PC-9 (cell line): ENCODE data around the gene ZNF618. TPM values are rescaled to one million over a fixed set of nuclear protein-coding genes. Genes with fewer than 3 reads are reported as not detected.

Source experiments
- BruUV-seq: library from RNA; stranded (reverse); fragments of 400-500 nt; replicated peaks from 2 replicates; lab custom pipeline; 2021; lab: Mats Ljungman, UMichigan
- CTCF ChIA-PET: fragments of 300-600 bp; sonication (Branson Sonifier 250); formaldehyde crosslinking; loops from one replicate; lab custom pipeline; 2022; ENCODE audit warnings: antibody characterized with exemption; lab: Charles Lee
- POLR2A ChIA-PET: fragments of 300-600 bp; sonication (Branson Sonifier 250); formaldehyde crosslinking; loops from one replicate; lab custom pipeline; 2022; ENCODE audit warnings: antibody characterized with exemption; ENCODE audit not compliant: unreplicated experiment; lab: Charles Lee
- DNase-seq, 2 experiments: peaks; one replicate each; pipeline versions ENCODE4 v3.0.0 to v3.0.0-alpha.2; 2015 to 2022; ENCODE audit warnings: mixed read lengths in 1 of 2
- H2AFZ ChIP-seq: fragments of 200-600 bp; sonication (generic); 2 replicates; pipeline ENCODE4 v1.8.1; 2017; ENCODE audit warnings: antibody characterized with exemption
- H3F3A ChIP-seq: fragments of 200-600 bp; sonication (generic); 2 replicates; pipeline ENCODE4 v1.8.1; 2017; ENCODE audit warnings: antibody characterized with exemption, mild to moderate bottlenecking, low read depth; ENCODE audit not compliant: insufficient read depth
- H3K27ac ChIP-seq: fragments of 200-600 bp; sonication (generic); 2 replicates; pipeline ENCODE4 v1.6.1; 2016; ENCODE audit warnings: mixed run types
- H3K27me3 ChIP-seq: fragments of 200-600 bp; sonication (generic); 2 replicates; pipeline ENCODE4 v1.6.1; 2016; ENCODE audit warnings: low read depth, mixed run types; ENCODE audit not compliant: insufficient read depth
- H3K36me3 ChIP-seq: fragments of 200-600 bp; sonication (generic); 2 replicates; pipeline ENCODE4 v1.6.1; 2016; ENCODE audit warnings: low read depth, mixed run types
- H3K4me1 ChIP-seq: fragments of 200-600 bp; sonication (generic); replicated peaks from 2 replicates; pipeline ENCODE4 v1.6.1; 2016; ENCODE audit warnings: mixed run types; ENCODE audit not compliant: insufficient read depth
- H3K4me2 ChIP-seq: fragments of 200-600 bp; sonication (generic); 2 replicates; pipeline ENCODE4 v1.6.1; 2017; ENCODE audit warnings: mixed run types
- H3K4me3 ChIP-seq: fragments of 200-600 bp; sonication (generic); 2 replicates; pipeline ENCODE4 v1.6.1; 2016; ENCODE audit warnings: mixed run types
- H3K79me2 ChIP-seq: fragments of 200-600 bp; sonication (generic); 2 replicates; pipeline ENCODE4 v1.6.1; 2017; ENCODE audit warnings: low read depth, mixed run types
- H3K9me2 ChIP-seq: fragments of 200-600 bp; sonication (generic); 2 replicates; pipeline ENCODE4 v1.8.1; 2017; ENCODE audit warnings: mild to moderate bottlenecking; ENCODE audit not compliant: insufficient read depth
- H3K9me3 ChIP-seq: fragments of 200-600 bp; sonication (generic); 2 replicates; pipeline ENCODE4 v1.8.1; 2016; ENCODE audit warnings: low read depth; ENCODE audit not compliant: insufficient read depth
- H4K20me1 ChIP-seq: fragments of 200-600 bp; sonication (generic); 2 replicates; pipeline ENCODE4 v1.8.1; 2017; ENCODE audit not compliant: insufficient read depth
- CTCF ChIP-seq: fragments of 200-600 bp; sonication (generic); conservative IDR thresholded peaks from 2 replicates; pipeline ENCODE4 v1.6.1; 2017; ENCODE audit warnings: mixed run types, antibody characterized with exemption, mild to moderate bottlenecking, moderate library complexity
- EZH2 ChIP-seq: fragments of 200-600 bp; sonication (generic); IDR thresholded peaks from 2 replicates; pipeline ENCODE4 v1.8.0; 2017; ENCODE audit warnings: antibody characterized with exemption, low read depth
- intact Hi-C: fragments of 100-400 bp; cut with micrococcal nuclease; formaldehyde crosslinking; loops from one replicate; pipeline ENCODE4 v1.10.0; 2022; ENCODE audit not compliant: unreplicated experiment
- total RNA-seq: library from RNA; stranded (reverse); gene quantifications from 2 replicates; pipeline ENCODE4 v1.2.3, GENCODE V29; 2021

ZNF618 gene
- total RNA-seq, 1 experiment from 2014 or later: 0.20 TPM

GRCh38 chr9:114060070-114060469 lies 184.0 kb downstream of the ZNF618 start:
- Histone ChIP-seq H2AFZ (no peak overlapping the region), H3K27me3 (peaks cover 94% of the 10 kb centered on the region), H3K9me2 (no peaks in the 10 kb centered on the region), H3K4me2 (no peak overlapping the region), H3K79me2 (no peaks in the 10 kb centered on the region), H3K36me3 (no peaks in the 10 kb centered on the region), H3K9me3 (no peaks in the 10 kb centered on the region), H3K4me3 (no peak overlapping the region), H3K27ac (no peak overlapping the region), H3K4me1 (no peaks in the 10 kb centered on the region), H4K20me1 (no peaks in the 10 kb centered on the region), H3F3A (no peaks in the 10 kb centered on the region)
- no TSS peak for BruUV-seq
- DNase-seq: no peak
- TF ChIP-seq EZH2 (no peak), CTCF (no peak)
- intact Hi-C loops: no loop called here
- ChIA-PET CTCF (no interaction called here), POLR2A (no interaction called here)

GRCh38 chr9:114060711-114061110 lies 184.6 kb downstream of the ZNF618 start:
- no peak for DNase-seq
- POLR2A ChIA-PET: no interaction called here
- Histone ChIP-seq H3K27ac (no peak overlapping the region), H3K4me2 (no peak overlapping the region), H3K4me1 (no peaks in the 10 kb centered on the region), H3K36me3 (no peaks in the 10 kb centered on the region), H3F3A (no peaks in the 10 kb centered on the region), H3K9me3 (no peaks in the 10 kb centered on the region), H2AFZ (no peak overlapping the region), H3K4me3 (no peak overlapping the region), H3K9me2 (no peaks in the 10 kb centered on the region), H4K20me1 (no peaks in the 10 kb centered on the region), H3K27me3 (peaks cover 91% of the 10 kb centered on the region), H3K79me2 (no peaks in the 10 kb centered on the region)
- no TSS peak for BruUV-seq
- intact Hi-C loops: no loop called here
- CTCF ChIA-PET: no interaction called here
- TF ChIP-seq CTCF: no peak
- TF ChIP-seq EZH2: no peak

- Histone ChIP-seq H2AFZ (no peak overlapping the region), H3K79me2 (no peaks in the 10 kb centered on the region), H3K36me3 (no peaks in the 10 kb centered on the region), H4K20me1 (no peaks in the 10 kb centered on the region), H3K27me3 (peaks cover 90% of the 10 kb centered on the region), H3K9me3 (no peaks in the 10 kb centered on the region), H3K4me3 (no peak overlapping the region), H3K27ac (no peak overlapping the region), H3F3A (no peaks in the 10 kb centered on the region), H3K9me2 (no peaks in the 10 kb centered on the region), H3K4me1 (no peaks in the 10 kb centered on the region), H3K4me2 (no peak overlapping the region)
- TF ChIP-seq EZH2 (no peak), CTCF (no peak)
- intact Hi-C loops: no loop called here
- no TSS peak for BruUV-seq
- ChIA-PET POLR2A (no interaction called here), CTCF (no interaction called here)
- no peak for DNase-seq
Measured at GRCh38 chr9:114061292-114061691, 185.2 kb downstream of the ZNF618 start.
